ENCODE measurements around the gene ARPC2.
"Not testable (repeated sequence)": the region's sequence is repeated elsewhere in the genome, so short reads cannot be mapped to it uniquely, and the experiment has no call there.

The ARPC2 gene
- 331 to 475 (median 417) reads per million in 3 experiments for total RNA-seq

DNA sequence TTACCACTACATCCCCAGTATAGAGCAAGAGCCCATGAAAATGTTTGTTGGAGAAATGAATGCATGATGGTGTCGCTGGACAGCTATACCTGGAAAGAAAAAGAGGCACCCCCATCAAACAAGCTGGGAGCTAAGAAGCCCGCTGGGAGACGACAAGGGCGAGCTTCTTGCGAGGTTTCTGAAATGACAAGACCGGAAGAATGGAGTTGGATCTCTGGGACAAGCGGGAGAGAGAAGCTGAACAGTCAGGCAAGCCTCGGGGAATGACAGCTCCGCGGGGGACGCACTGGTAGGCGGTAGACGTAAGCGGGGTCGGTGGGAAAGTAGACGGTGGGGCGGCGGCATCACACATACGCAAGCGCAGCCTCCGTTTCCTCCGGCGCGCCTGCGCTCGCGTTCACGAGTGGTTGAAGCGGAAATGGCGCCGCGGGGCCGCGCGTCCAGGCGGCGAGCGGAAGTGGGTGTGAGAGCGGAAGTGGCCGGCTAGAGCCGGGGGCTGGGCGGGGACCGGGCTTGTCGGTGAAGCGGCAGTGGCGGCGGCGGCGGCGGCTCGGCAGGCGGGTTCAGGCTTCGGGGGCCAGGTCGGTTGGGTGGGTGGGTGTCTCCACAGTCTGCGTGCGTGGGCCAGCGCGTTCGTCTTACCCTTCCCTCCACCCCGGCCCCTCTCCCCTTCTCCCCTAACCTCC is at the start of gene ARPC2:
TSS of gene ARPC2 (plus strand) at position 516 of the 686 bp plus-strand sequence. CDS start 282 bp downstream, outside the sequence.
- peak; percentile 95 for DNase-seq

DNA sequence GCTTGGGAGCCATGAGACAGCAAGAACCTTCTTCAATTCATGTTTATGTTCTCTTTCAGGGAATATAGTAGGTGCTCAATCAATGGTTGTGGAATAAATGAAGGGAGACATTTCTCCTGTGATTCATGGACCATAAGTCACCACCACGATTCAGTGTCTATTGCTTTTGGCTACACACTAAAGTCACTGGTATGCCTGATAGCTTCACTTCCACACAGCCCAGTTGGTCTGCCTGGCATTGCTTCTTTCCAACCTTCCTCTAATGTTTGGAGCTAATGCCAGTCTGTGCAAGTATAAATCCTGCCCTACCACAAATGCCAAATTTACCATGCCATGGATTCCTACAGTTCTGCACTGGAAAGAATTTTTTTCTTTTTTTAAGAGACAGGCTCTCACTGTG is 49.0 kb upstream of the ARPC2 start:
- DNase-seq = no peak

DNA sequence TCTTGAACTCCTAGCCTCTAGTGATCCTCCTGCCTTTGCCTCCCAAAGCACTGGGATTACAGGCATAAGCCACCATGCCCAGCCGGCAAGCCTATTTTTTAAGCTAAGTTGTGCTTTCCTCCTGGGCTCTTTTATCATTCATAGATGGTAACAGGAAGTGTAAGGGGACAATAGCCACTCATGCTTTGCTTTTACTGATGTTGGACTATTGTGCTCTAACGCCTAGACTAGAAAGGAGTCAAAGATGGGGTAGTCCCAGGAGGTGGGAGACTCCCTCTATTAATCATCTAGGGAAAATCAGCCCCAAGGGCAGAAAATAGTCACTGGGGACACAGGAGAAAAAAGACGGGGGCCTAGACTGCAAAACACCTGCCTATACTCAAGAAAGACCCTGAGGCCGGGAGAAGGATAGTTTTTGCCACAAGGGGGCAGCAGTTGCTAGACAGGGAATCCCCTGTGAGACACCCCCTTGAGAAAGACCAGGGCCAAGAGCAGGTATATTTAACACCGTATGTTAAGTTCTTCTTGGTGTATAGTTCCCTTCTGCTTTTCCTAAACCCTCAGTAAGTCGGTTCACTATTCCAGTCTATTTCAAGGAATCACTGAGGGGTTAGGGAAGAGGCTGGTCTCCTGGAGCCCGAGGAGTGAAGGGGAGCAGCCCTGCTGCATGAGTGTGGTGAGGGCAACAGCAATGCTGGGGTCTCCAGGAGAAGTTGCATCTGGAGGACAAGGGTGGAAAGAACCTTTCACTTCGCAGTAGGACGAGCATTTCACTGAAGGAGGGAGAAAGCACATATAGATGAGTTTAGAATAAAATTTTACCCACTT is 48.1 kb upstream of the ARPC2 start:
- DNase-seq = peak; percentile 48

DNA sequence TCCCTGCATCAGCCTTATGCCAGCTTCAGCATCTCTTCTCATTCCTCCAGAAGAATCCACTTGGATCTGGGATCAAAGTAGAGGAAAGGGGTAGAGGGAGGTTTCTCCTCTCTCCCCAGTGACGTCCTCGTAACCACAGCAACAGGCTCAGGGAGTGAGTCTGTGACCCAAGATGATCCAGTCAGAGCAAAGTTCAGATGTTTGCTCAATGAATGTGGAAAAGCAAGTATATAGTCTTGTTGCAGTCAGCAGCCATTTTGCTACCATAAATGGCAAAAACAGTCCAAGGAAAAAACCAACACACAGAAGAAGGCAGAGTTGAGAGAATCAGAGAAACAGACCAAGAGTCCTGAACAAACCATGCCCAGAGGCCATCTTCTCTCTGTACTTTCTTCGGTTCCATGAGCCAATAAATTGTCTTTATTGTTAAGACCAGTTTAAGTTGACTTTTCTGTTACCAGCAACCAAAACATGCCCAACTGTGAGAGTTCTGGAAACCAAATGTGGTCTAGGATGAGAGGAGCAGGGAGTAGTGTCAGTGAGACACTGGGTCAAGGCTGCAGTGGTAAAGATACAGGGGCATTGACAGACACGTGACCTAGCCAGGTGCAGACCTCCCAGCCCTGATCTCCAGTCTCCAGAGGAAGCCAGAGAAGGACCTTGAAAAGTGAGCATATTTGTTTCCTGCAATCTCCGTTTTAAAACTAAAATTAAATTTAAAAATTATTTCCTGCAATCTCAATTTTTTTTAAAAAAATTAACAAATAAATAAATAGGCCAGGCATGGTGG is 47.0 kb upstream of the ARPC2 start:
- DNase-seq = no peak

DNA sequence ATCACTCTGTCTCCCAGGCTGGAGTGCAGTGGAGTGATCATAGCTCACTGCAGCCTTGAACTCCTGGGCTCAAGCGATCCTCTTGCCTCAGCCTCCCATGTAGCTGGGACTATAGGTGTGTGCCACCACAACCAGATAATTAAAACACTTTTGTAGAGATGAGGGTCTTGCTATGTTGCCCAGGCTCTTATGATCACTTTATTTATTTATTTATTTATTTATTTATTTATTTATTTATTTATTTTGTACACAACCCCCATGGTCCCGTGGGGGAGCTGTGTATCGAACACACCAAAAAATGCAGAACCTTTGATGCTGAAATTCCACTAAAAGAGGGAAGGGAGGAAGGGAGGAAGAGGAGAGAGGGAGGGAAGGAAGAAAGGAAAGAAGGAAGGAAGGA is 45.2 kb upstream of the ARPC2 start:
- not testable (repeated sequence) for DNase-seq

DNA sequence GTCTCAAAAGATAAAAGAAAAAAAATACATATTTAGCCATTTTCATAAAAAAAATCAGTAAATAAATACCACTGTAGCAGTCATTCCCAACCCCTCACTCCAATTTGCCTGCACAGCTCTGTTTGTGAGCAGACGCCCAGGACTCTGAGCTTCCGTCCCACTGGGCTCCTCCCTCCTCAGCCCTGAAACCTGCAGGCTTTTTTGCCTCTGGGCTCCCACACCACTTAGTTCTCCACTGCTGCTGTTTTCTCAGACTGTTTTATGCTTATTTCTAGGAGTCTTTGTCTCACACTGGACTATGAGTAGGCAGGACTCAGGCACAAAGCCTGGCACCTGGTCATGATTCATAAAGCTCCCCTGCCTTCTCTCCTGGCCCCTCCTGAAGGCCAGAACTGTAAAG is 44.1 kb upstream of the ARPC2 start:
- DNase-seq = no peak

DNA sequence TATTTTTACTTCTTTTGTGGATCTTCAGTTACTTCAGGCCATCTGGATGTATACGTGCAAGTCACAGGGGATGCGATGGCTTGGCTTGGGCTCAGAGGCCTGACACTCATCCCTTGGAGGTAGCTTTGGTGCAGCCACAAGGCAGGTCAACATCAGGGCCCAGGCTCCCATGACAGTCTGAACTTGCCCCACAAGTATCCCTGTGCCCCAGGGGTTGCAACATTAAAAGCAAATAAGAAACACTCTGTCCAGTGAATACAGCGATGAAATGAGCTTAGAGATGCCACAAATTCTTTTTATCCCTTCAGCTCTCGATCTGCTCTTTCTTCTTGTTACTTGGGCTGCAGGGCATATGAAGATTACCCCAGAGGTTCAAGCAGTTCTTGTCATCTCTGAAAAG is 37.2 kb upstream of the ARPC2 start:
- DNase-seq = no peak

DNA sequence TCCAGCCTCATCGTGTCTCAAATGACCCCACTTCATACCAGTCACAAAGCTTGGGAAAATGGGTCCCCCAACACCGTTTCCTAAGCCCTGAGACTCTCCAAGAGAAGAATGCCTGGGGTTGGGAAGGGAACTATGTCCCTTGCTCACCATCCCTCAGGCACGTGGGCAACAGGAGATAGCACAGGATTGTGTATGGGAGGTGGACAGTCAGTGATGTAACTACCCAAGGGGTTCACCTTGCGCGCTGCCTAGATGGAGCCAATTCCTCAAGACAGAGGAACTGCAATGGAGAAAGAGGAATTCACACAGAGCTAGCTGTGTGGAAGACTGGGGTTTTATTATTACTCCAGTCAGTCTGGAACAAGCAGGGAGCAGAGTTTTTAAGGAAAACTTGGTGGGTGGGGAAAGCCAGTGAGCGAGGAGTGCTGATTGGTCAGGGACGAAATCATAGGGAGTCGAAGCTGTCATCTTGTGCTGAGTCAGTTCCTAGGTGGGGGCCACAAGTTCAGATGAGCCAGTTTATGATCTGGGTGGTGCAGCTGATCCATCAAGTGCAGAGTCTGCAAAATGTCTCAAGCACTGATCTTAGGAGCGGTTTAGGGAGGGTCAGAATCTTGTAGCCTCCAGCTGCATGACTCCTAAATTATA is 36.4 kb upstream of the ARPC2 start:
- no peak for DNase-seq

DNA sequence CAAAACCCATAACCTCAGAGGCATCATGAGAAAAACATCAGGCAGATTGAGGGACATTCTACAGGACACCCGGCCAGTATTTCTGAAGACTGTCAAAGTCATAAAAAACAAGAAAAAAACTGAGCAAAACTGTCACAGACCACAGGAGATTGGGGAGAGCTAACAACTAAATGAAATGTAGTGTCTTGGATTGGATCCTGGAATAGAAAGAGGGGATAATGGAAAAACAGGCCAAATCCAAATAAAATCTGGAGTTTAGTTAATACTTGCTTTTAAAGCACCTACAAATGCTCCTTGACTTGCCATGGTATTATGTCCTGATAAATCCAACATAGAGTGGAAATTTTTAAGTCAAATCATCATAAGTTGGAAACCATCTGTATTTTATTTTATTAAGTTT is 32.7 kb upstream of the ARPC2 start:
- DNase-seq = no peak

DNA sequence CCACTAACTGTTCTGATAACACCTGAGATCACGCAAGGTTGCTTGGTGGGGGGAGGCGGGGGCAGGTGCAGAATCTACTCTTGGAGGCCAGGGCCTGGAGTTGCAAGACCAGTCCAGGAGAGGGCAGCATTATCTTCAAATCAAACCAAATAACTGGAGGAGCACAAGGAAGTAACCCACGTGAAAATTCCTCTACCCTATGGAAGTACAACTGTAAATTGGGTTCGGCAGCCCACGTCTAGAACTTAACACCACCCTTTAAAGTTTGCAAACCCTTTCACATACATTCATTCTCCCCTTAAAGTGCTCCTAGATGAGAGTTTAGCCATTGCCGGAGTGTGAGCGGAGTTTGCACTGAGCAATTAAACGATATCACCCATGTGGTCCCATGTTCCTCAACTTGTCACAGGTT is 30.6 kb upstream of the ARPC2 start:
- peak; percentile 68 for DNase-seq

DNA sequence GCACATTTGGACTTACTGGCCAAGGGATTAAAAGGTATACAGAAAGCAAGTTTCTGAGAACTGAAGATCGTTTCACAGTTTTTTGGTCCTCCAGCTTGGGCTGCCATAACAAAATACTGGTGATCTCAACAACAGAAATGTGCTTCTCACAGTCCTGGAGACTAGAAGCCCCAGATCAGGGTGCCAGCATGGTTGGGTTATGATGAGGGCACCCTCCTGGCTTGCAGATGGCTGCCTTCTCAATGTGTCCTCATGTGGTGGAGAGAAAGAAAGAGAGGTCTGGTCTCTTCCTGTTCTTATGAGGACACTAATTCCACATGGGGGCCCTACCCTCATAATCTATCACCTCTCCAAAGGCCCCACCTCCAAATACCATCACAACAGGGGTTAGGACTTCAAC is 30.1 kb upstream of the ARPC2 start:
- no peak for DNase-seq

DNA sequence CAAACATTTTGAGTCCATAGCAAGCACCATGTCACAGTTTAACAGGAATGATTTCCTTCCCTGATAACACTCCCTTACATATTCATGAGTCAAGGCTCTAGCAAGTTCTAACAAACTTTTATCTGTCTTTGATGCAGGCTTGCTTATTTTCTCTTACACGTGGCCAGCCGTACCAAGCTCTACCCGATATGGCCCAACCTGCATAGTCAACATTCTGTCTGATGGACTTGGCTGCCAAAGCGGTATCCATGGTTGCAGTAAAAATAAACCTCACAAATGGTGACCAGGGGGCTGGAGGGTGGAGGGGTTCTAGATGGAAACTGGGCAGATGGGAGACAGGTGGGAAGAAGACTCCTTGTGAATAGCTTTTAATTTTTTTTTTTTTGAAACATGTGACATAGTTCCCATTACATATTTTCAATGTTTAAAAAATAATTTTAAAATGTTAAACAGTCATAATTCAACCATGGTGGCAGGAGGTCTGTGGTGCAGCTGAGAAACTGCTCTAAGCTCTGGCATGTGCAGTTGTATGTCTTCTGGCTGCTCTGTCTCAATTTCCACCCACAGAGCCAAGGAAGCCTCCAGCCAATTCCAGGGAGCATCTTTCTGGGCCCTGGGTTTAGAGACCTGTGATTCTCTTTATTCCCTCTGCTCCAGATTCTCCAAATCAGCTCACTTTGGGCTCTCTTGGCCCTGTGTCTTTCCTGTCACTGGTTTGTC is 29.5 kb upstream of the ARPC2 start:
- no peak for DNase-seq

DNA sequence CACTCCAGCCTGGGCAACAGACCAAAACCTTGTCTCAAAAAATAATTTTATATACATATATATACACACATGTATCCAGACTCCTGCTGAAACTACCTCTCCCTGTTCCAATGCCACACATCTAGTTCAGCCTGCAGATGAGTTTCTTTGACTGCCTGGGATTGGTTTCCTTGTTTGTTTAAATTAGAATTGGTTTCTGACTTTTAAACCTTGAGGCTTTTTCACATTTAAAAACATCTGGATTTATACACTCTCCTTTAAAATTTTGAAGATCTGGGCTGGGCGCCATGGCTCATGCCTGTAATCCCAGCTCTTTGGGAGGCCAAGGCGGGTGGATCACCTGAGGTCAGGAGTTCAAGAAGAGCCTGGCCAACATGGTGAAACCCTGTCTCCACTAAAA is 28.5 kb upstream of the ARPC2 start:
- DNase-seq = no peak

DNA sequence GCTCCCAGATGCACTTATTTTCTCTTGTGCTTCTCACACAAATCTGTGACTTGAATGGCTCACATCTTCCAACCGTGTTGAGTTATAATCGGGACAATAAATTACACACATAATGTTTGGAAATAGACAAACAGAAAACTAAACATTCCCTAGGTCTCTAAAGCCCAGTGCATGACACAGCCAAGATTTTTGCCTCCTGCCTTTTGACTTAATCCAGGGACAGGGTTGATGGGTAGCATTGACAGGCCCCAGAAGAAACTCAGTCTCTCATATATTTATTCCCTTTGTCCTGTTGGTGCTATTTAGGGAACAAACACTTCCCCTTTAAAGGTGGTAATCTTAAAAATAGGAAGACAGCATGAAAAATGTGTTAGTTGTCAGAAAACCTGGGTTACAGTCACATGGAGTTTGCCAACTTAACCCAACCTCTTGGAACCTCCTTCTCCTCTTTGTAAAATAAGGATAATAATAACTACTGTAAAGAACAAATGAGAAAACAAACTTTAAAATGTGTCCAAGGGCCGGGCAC is 24.0 kb upstream of the ARPC2 start:
- no peak for DNase-seq

DNA sequence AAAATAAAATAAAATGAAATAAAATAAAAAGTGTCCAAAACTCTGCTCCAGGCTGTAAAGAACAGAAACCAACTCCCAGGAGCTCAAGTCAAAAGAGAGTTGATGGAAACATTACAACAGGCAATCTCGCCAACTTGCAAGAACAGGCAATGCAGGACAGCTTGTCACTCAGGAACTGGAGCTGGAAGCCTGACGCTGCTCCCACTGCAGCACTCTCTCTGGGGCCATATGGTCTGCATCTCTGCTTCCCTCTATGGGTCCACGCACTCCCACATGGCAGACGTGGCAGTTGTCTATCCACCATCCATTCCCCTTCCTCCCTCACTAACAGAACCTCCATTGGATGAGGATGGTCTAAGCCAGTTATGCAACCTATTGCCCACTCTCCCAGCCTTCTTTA is 23.3 kb upstream of the ARPC2 start:
- no peak for DNase-seq

DNA sequence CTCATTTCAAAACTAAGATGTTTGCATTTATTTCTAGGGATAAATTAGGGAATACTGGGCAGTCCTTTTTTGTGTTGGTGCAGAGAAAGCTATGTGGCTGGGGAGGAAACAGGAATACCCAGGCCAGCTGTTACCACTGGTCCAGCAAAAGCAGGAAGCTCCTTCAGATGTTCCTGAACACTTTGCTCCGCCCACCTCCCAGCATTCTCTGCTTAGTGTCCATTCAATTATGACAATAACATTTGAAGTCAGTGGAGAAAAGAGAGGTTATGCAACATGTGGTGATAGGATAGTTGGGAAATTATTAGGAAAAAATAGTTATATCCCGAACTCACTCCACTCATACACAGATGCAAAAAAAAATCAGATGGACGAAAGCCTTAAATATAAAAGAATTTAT is 22.1 kb upstream of the ARPC2 start:
- DNase-seq = no peak

DNA sequence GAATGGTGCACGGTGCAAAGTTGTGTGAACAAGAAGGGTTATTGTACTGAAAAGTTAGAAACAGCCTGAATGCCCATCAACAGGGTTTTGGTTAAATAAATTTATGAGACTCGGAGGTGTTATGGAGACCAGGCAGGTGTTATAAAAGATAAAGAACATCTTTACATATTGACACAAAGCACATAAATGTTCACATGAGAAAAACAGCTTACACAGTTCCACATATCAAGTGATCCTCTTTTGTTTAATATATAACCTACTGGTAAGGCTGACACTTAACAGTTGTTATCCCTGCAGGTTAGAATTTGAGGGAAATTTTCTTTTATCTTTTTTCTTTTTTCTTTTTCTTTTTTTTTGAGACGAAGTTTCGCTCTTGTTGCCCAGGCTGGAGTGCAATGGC is 20.0 kb upstream of the ARPC2 start:
- no peak for DNase-seq

DNA sequence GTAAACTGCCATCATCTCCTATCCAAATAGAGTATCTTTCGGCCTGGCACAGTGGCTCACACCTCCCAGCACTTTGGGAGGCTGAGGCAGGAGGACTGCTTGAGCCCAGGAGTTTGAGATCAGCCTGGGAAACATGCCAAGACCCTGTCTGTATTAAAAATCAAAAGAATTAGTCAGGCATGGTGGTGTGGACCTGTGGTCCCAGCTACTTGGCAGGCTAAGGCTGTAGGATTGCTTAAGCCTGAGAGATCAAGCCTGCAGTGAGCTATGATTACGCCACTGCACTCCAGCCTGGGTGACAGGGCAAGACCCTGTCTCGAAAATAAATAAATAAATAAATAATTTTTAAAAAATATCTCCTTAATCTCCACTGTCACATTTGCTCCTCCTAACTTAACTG is 14.7 kb upstream of the ARPC2 start:
- DNase-seq = no peak

DNA sequence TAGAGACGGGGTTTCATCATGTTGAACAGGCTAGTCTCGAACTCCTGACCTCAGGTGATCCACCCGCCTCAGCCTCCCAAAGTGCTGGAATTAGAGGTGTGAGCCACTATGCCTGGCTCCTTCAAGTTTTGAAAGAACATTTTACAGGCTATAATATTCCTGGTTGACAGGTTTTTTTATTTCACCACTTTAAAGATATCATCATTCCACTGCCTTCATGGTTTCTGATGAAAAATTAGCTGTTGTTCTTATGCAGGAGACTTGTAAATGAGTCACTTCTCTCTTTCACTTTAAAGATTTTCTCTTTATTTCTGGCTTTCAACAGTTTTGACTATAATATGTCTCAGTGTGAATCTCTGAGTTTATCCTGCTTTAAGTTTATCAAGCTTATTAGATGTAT is 7.9 kb upstream of the ARPC2 start:
- DNase-seq = no peak

DNA sequence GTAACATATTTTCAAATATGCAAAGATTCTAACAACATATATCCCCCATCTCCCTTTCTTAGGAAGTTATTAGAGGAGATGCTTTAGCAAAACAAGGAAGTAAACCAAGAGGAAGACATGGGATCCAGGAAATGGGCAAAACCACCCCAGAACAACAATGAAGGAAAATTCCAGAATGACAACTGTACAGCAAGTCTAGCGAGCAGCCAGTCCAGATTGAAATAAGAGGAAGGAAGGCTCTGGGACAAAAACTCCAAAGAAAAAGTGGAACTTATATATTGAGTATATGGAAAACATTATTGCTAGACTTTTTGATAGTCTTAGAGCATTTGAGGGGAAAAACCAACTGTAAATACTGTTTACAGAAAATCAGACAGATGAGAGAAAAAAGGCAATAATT is 2.9 kb upstream of the ARPC2 start:
- DNase-seq = no peak

DNA sequence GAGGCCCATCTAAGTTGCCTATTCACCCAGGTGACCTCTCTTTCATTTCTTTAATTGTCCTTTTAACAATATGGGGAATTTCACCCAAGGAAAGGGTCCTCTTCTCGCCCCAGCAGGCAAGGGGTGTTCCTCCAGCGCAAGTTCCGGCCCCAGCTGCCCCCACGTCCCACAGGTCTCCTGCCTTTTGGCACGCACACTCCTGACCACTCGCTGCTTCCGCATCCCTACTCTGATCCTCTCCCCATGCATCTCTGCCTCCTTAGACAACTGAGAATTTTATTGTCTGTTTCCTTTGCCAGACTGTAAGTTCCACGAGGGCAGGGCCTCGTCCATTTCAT is 684 bp upstream of the ARPC2 start:
- DNase-seq = no peak

Measured in central memory CD4-positive, alpha-beta T cell (primary cell).